Loucy (cell line): ENCODE measurements around the gene SLC7A1.

Experiments
- H2AFZ ChIP-seq: fragments of 200-600 bp; sonication (generic); 2 replicates; pipeline ENCODE4 v1.6.0; 2016; ENCODE audit warnings: antibody characterized with exemption, mild to moderate bottlenecking, low read length, moderate library complexity
- H3F3A ChIP-seq: fragments of 200-600 bp; 2 replicates; pipeline ENCODE4 v1.6.0; 2016; ENCODE audit warnings: antibody characterized with exemption, low read depth, mild to moderate bottlenecking
- H3K27me3 ChIP-seq: fragments of 200-600 bp; sonication (generic); 2 replicates; pipeline ENCODE4 v1.6.1; 2014; ENCODE audit warnings: low read length, mild to moderate bottlenecking; ENCODE audit not compliant: insufficient read depth, poor library complexity, severe bottlenecking
- H3K36me3 ChIP-seq: fragments of 200-600 bp; sonication (generic); 2 replicates; pipeline ENCODE4 v1.6.1; 2016; ENCODE audit warnings: low read length; ENCODE audit not compliant: insufficient read depth
- H3K4me1 ChIP-seq: fragments of 200-600 bp; sonication (generic); 2 replicates; pipeline ENCODE4 v1.5.1; 2014; ENCODE audit warnings: low read length, mild to moderate bottlenecking; ENCODE audit not compliant: insufficient read depth, poor library complexity, severe bottlenecking
- H3K4me2 ChIP-seq: fragments of 200-600 bp; sonication (generic); 2 replicates; pipeline ENCODE4 v1.6.0; 2014; ENCODE audit warnings: antibody characterized with exemption, low read length, low read depth, mild to moderate bottlenecking; ENCODE audit not compliant: poor library complexity, severe bottlenecking
- H3K4me3 ChIP-seq: fragments of 200-600 bp; sonication (generic); 2 replicates; pipeline ENCODE4 v1.5.1; 2014; ENCODE audit warnings: low read length, mild to moderate bottlenecking, mixed read lengths; ENCODE audit not compliant: poor library complexity, severe bottlenecking
- H3K79me2 ChIP-seq: fragments of 200-600 bp; sonication (generic); 2 replicates; pipeline ENCODE4 v1.6.1; 2014; ENCODE audit warnings: low read length; ENCODE audit not compliant: insufficient read depth
- H3K9ac ChIP-seq: fragments of 200-600 bp; sonication (generic); 2 replicates; pipeline ENCODE4 v1.6.0; 2014; ENCODE audit warnings: mild to moderate bottlenecking, low read depth, low read length, moderate library complexity; ENCODE audit not compliant: poor library complexity, severe bottlenecking
- H3K9me2 ChIP-seq: fragments of 200-600 bp; sonication (generic); replicated peaks from 2 replicates; pipeline ENCODE4 v1.6.1; 2016; ENCODE audit warnings: low read depth, low read length, mixed read lengths
- H3K9me3 ChIP-seq: fragments of 200-600 bp; sonication (generic); 2 replicates; pipeline ENCODE4 v1.6.1; 2014; ENCODE audit warnings: mild to moderate bottlenecking, antibody characterized with exemption, low read length, low read depth; ENCODE audit not compliant: insufficient read depth
- H4K20me1 ChIP-seq: fragments of 200-600 bp; sonication (generic); 2 replicates; pipeline ENCODE4 v1.6.0; 2014; ENCODE audit warnings: antibody characterized with exemption, low read length, mild to moderate bottlenecking; ENCODE audit not compliant: insufficient read depth, poor library complexity, severe bottlenecking
- CTCF ChIP-seq: fragments of 200-600 bp; sonication (generic); conservative IDR thresholded peaks from 2 replicates; pipeline ENCODE4 v1.5.1; 2014; ENCODE audit warnings: mild to moderate bottlenecking, antibody characterized with exemption, low read length
- EZH2phosphoT487 ChIP-seq: fragments of 200-600 bp; IDR thresholded peaks from 2 replicates; pipeline ENCODE4 v1.6.1; 2018; ENCODE audit warnings: antibody characterized with exemption, mild to moderate bottlenecking, moderate library complexity, borderline replicate concordance

SLC7A1 gene

GRCh38 chr13:29534083-29534482 is 61.4 kb downstream of the SLC7A1 start:
- TF ChIP-seq EZH2phosphoT487 = no peak
- TF ChIP-seq CTCF = no peak
- H3F3A ChIP-seq = no peaks in the 10 kb centered on the region
- H3K9ac ChIP-seq = no peak overlapping the region
- H3K4me2 ChIP-seq = no peak overlapping the region
- no peaks in the 10 kb centered on the region for H3K4me1 ChIP-seq
- no peaks in the 10 kb centered on the region for H3K9me2 ChIP-seq
- H4K20me1 ChIP-seq = peaks cover 6% of the 10 kb centered on the region
- H3K27me3 ChIP-seq = no peaks in the 10 kb centered on the region
- H3K36me3 ChIP-seq = peaks cover 83% of the 10 kb centered on the region
- H2AFZ ChIP-seq = no peak overlapping the region
- H3K79me2 ChIP-seq = peaks cover 17% of the 10 kb centered on the region; the same call in 1 of the 2 replicates
- no peak overlapping the region for H3K4me3 ChIP-seq
- no peaks in the 10 kb centered on the region for H3K9me3 ChIP-seq

GRCh38 chr13:29532821-29533220 is 62.7 kb downstream of the SLC7A1 start:
- Histone ChIP-seq H3K36me3 (peaks cover 90% of the 10 kb centered on the region), H2AFZ (no peak overlapping the region), H3F3A (no peaks in the 10 kb centered on the region), H3K9me3 (no peaks in the 10 kb centered on the region), H3K79me2 (peaks cover 12% of the 10 kb centered on the region; the same call in 1 of the 2 replicates), H3K9ac (no peak overlapping the region), H3K4me1 (no peaks in the 10 kb centered on the region), H3K9me2 (no peaks in the 10 kb centered on the region), H3K27me3 (no peaks in the 10 kb centered on the region), H3K4me3 (no peak overlapping the region), H3K4me2 (no peak overlapping the region), H4K20me1 (peaks cover 6% of the 10 kb centered on the region)
- TF ChIP-seq EZH2phosphoT487 (no peak), CTCF (no peak)

- peaks cover 7% of the 10 kb centered on the region; the same call in 1 of the 2 replicates for H3K79me2 ChIP-seq
These were observed 63.4 kb downstream of the SLC7A1 start for GRCh38 chr13:29532116-29532515.

GRCh38 chr13:29530901-29531300 is 64.6 kb downstream of the SLC7A1 start:
- TF ChIP-seq CTCF (no peak), EZH2phosphoT487 (no peak)
- H3K9me3 ChIP-seq = no peaks in the 10 kb centered on the region
- H3K4me2 ChIP-seq = no peak overlapping the region
- peaks cover 93% of the 10 kb centered on the region for H3K36me3 ChIP-seq
- H3K9ac ChIP-seq = no peak overlapping the region
- no peaks in the 10 kb centered on the region for H3F3A ChIP-seq
- H4K20me1 ChIP-seq = no peaks in the 10 kb centered on the region
- H3K9me2 ChIP-seq = no peaks in the 10 kb centered on the region
- H3K4me3 ChIP-seq = no peak overlapping the region
- H3K79me2 ChIP-seq = peaks cover 3% of the 10 kb centered on the region; the same call in 1 of the 2 replicates
- no peak overlapping the region for H2AFZ ChIP-seq
- H3K4me1 ChIP-seq = no peaks in the 10 kb centered on the region
- H3K27me3 ChIP-seq = no peaks in the 10 kb centered on the region

More at GRCh38 chr13:29532116-29532515, 63.4 kb downstream of the SLC7A1 start:
- Histone ChIP-seq H3K9me3 (no peaks in the 10 kb centered on the region), H3K9me2 (no peaks in the 10 kb centered on the region), H3K27me3 (no peaks in the 10 kb centered on the region), H2AFZ (no peak overlapping the region), H3K4me2 (no peak overlapping the region), H4K20me1 (peaks cover 3% of the 10 kb centered on the region), H3F3A (no peaks in the 10 kb centered on the region), H3K4me1 (no peaks in the 10 kb centered on the region), H3K4me3 (no peak overlapping the region), H3K36me3 (peaks cover 94% of the 10 kb centered on the region), H3K9ac (no peak overlapping the region)
- no peak for TF ChIP-seq EZH2phosphoT487
